Testis (tissue), 2 donors: ENCODE results near the gene POLN.

Experiments
- CTCF ChIP-seq, 3 experiments: fragments of 450-650 bp in 2 of 3; fragments of 200-600 bp in 1 of 3; sonication (generic) in 1 of 3; IDR thresholded peaks; one replicate each; pipeline ENCODE4 v1.5.1; 2016 to 2019; ENCODE audit warnings: antibody characterized with exemption in 3 of 3, mild to moderate bottlenecking in 2 of 3, moderate library complexity in 1 of 3
- POLR2A ChIP-seq: fragments of 450-650 bp; IDR thresholded peaks from one replicate; pipeline ENCODE4 v1.6.1; 2017; ENCODE audit warnings: antibody characterized with exemption, mild to moderate bottlenecking, moderate library complexity

GRCh38 chr4:2217726-2218125 lies 24.2 kb downstream of the POLN start:
- no peak for TF ChIP-seq CTCF (IDR thresholded peaks at IDR 0.05)
- no peak for TF ChIP-seq POLR2A
